Measurements from ENCODE around the gene OTOP1. TPM values are rescaled to one million over a fixed set of nuclear protein-coding genes. Genes with fewer than 3 reads are reported as not detected.
"Not testable (repeated sequence)": the region's sequence is repeated elsewhere in the genome, so short reads cannot be mapped to it uniquely, and the experiment has no call there.

OTOP1 gene
- total RNA-seq, 2 donors from 2014 or later, result not detected

DNA sequence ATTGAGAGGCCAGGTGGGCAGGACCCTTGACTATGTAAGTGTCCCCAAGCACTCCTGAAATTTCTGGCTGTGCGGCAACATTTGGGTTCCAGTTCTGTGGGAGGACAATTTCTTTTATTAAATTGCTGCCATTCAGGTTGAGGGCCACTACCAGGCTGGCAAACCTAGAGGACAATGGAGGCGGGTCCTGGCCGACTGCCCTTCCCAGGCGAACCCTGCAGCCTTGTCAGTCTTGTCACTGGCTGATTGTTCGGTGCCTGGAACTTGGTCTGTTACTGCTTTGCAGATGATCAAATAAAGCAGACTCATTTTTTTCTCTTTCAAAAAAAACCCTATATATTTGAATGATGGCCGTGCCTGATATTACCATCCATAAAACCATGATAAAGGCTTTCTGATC, 27.9 kb upstream of the OTOP1 start:
- H3K27me3 Mint-ChIP-seq, result peaks cover 5% of the 10 kb centered on the region
- no peak for DNase-seq
- H3K4me3 Mint-ChIP-seq, result no peak overlapping the region
- no peaks in the 10 kb centered on the region for H3K9me3 ChIP-seq (ENCODE audit: control insufficient read depth, low read length, poor library complexity, severe bottlenecking)
- no peak overlapping the region for H3K27ac Mint-ChIP-seq
- H3K4me1 Mint-ChIP-seq, result no peaks in the 10 kb centered on the region
- H3K36me3 Mint-ChIP-seq (ENCODE audit: low read depth), result no peaks in the 10 kb centered on the region
- no peak for ATAC-seq

DNA sequence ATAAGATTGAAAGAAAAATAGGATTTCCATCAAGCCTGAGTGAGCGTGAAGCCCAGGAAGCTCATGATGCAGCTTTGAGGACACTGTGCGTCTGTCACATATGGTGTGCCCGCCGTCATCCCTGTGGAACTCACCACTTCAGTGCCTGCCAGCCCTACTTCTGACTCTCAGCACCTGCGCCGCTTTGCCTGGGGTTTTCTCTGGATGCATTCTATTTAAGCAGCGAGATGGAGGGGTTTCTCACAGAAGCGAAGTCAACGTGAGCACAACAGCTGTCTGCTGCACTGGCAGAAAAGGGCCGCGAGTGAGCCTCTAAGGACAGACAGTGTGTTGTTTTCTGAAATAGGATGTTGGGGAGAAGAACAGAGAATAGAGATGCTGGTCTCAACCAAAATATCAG, 27.5 kb upstream of the OTOP1 start:
- Mint-ChIP-seq H3K27ac (no peak overlapping the region), H3K4me3 (no peak overlapping the region), H3K4me1 (peaks cover under 1% of the 10 kb centered on the region), H3K27me3 (peaks cover 5% of the 10 kb centered on the region), H3K36me3 (ENCODE audit: low read depth) (no peaks in the 10 kb centered on the region)
- H3K9me3 ChIP-seq (ENCODE audit: control insufficient read depth, low read length, poor library complexity, severe bottlenecking), result no peaks in the 10 kb centered on the region
- DNase-seq (no peak), ATAC-seq (no peak)

DNA sequence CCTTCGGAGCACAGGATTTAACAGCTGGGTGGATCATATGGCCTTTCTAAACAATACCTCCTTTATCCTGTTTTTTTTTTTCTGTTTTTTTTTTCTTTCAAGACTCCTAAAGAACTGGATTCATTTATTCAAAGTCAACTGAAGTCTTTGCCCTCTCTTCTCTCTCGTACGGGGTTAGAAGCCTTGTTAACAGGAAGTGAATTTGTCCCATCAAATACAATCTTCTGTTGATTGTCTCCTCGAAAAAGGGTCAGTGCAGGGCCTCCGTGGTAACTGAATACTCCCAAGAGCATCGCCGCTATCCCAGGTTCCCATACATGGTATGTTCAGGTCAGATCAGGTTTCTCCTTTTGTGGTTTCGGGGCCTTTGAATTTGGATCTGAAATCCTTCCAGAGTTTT, 23.1 kb upstream of the OTOP1 start:
- DNase-seq, result no peak
- no peak for ATAC-seq
- H3K9me3 ChIP-seq (ENCODE audit: control insufficient read depth, low read length, poor library complexity, severe bottlenecking), result no peaks in the 10 kb centered on the region
- peaks cover 6% of the 10 kb centered on the region for H3K36me3 Mint-ChIP-seq (ENCODE audit: low read depth)
- peak overlapping the region; percentile 50 for H3K4me3 Mint-ChIP-seq
- H3K27me3 Mint-ChIP-seq, result peaks cover 5% of the 10 kb centered on the region
- H3K27ac Mint-ChIP-seq, result no peak overlapping the region
- H3K4me1 Mint-ChIP-seq, result peaks cover 22% of the 10 kb centered on the region

GRCh38 chr4:4249342-4249741, 22.6 kb upstream of the OTOP1 start:
- H3K27me3 Mint-ChIP-seq; DNase-seq; H3K9me3 ChIP-seq (ENCODE audit: control insufficient read depth, low read length, poor library complexity, severe bottlenecking); H3K36me3 Mint-ChIP-seq (ENCODE audit: low read depth); ATAC-seq: not testable (repeated sequence)
- Mint-ChIP-seq H3K4me3 (peak overlapping the region; percentile 93), H3K27ac (peak overlapping the region; percentile 97), H3K4me1 (peaks cover 22% of the 10 kb centered on the region)

DNA sequence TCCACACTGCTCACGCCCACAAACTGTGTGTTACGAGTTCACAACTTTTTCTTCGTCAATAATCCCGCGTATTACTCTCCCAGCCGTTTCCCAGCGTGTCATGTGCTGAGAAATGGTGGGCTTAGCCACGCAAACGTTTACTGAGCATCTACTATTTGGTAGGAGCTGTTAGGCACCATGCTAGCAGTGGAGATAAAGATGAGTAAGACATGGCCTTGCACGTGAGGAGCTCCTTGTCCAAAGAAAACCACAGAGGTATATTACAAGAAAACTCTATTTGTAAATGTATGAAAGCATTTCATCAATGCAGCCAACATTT, 22.1 kb upstream of the OTOP1 start:
- no peak for ATAC-seq
- peaks cover 22% of the 10 kb centered on the region for H3K4me1 Mint-ChIP-seq
- H3K36me3 Mint-ChIP-seq (ENCODE audit: low read depth), result peaks cover 6% of the 10 kb centered on the region
- H3K27ac Mint-ChIP-seq, result peak overlapping the region; percentile 97
- DNase-seq, result no peak
- H3K4me3 Mint-ChIP-seq, result peak overlapping the region; percentile 93
- H3K27me3 Mint-ChIP-seq, result no peaks in the 10 kb centered on the region
- H3K9me3 ChIP-seq (ENCODE audit: control insufficient read depth, low read length, poor library complexity, severe bottlenecking), result no peaks in the 10 kb centered on the region

DNA sequence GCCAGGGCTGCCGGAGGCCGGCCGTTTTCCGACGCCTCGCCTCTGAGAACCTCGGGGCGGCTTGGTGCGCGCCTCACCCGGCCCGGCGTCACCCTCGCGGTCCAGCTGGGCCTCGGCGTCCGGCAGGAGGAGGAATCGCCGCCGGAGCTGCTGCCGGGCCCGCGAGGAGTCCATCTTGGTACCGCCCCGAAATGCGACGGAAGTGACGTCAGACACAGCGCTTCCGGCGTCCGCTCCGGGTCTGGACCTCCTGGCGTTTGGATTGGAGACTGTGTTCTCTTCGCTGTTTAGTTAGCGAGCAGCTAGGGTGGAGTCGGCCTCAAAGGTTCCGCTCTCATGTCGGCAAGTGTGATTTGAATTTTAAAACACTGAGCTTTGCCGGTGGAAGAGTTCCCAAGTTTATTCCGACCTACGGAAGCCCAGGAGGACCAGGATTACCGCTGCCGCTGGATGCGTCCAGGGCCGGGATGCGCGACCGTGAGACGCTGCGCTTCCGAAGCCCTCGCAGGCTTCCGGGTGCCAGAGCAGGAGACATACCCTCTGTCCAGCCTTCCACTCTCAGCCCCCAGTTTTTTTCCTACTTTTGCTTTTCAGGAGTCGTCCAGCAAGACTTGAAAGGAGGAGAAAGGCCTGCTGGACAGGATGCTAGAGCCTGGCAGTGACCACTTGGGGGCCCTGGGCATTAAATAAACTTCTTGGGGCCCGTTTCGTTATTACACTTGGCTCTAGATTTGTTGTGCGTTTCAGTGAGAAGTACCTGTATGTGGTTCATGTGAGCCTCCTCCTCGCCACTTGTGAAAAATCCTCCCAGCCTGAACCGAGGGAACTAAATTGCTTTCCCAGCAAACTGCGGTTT, 21.5 kb upstream of the OTOP1 start, which contains the start of gene TMEM128:
TSS of gene TMEM128 (minus strand) at position 195 of the 856 bp plus-strand sequence. CDS start at position 174, 21 bp downstream.
- peak within 1 kb of the TSS; percentile 93 for H3K4me3 Mint-ChIP-seq
- H3K9me3 ChIP-seq (ENCODE audit: control insufficient read depth, low read length, poor library complexity, severe bottlenecking), result no peaks in the 10 kb centered on the region
- H3K27ac Mint-ChIP-seq, result peak within 1 kb of the TSS; percentile 97
- peaks cover 10% of the 10 kb centered on the region for H3K36me3 Mint-ChIP-seq (ENCODE audit: low read depth)
- peak; percentile 97 for ATAC-seq
- DNase-seq, result peak; percentile 80 to 88 (median 82)
- no peaks in the 10 kb centered on the region for H3K27me3 Mint-ChIP-seq
- peaks cover 25% of the 10 kb centered on the region for H3K4me1 Mint-ChIP-seq

GRCh38 chr4:4247696-4248028, 20.9 kb upstream of the OTOP1 start:
- H3K27ac Mint-ChIP-seq, result peak overlapping the region; percentile 97
- no peak for DNase-seq
- ATAC-seq, result peak; percentile 52
- H3K4me3 Mint-ChIP-seq, result peak overlapping the region; percentile 93
- H3K4me1 Mint-ChIP-seq, result peaks cover 25% of the 10 kb centered on the region
- H3K9me3 ChIP-seq (ENCODE audit: control insufficient read depth, low read length, poor library complexity, severe bottlenecking), result no peaks in the 10 kb centered on the region
- peaks cover 10% of the 10 kb centered on the region for H3K36me3 Mint-ChIP-seq (ENCODE audit: low read depth)
- no peaks in the 10 kb centered on the region for H3K27me3 Mint-ChIP-seq

DNA sequence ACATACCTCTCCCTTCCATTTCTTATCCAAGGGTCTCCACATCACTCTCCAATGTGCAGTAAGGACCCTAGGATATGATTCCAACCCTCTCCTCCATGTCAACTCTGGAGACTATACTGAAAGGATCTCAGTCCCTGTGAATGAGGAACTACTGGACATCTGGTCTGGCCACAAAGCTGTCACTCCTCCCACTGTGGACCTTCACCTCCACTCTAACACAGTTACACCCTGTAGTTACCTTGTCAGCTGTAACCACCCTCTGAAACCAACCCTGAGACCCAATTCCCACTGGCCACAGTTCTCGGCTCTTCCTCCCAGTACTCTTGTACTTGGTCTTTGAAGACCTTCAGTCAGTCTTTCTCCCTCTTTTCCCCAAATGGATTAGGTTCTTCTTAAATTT, 18.4 kb upstream of the OTOP1 start:
- peaks cover 13% of the 10 kb centered on the region for H3K36me3 Mint-ChIP-seq (ENCODE audit: low read depth)
- no peaks in the 10 kb centered on the region for H3K9me3 ChIP-seq (ENCODE audit: control insufficient read depth, low read length, poor library complexity, severe bottlenecking)
- DNase-seq (no peak), ATAC-seq (no peak)
- peaks cover 30% of the 10 kb centered on the region for H3K4me1 Mint-ChIP-seq
- no peaks in the 10 kb centered on the region for H3K27me3 Mint-ChIP-seq
- no peak overlapping the region for H3K4me3 Mint-ChIP-seq
- H3K27ac Mint-ChIP-seq, result peak overlapping the region; percentile 32

DNA sequence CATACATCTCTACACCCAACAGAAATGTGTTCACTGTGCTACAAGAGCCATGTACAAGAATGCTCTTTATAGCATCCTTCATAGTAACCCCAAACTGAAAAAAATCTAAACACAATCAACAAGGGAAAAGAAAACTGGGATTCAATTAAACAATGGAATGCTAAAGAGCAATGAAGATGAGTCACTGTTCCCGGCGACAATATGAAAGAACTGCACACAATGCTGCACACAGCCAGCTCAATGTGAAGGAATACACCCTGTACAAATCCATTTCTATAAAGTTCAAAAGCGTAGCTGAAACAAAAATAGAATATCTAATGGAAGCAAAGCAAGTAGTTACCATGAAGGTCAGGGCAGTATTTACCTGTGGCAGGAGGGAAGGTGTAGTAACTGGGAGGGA, 12.8 kb upstream of the OTOP1 start:
- not testable (repeated sequence) for DNase-seq; ATAC-seq; H3K4me1 Mint-ChIP-seq; H3K27me3 Mint-ChIP-seq; H3K9me3 ChIP-seq (ENCODE audit: control insufficient read depth, low read length, poor library complexity, severe bottlenecking); H3K4me3 Mint-ChIP-seq
- H3K36me3 Mint-ChIP-seq (ENCODE audit: low read depth), result peaks cover 13% of the 10 kb centered on the region
- H3K27ac Mint-ChIP-seq, result peak overlapping the region; percentile 9

- ATAC-seq (no peak), DNase-seq (no peak)
- no peak overlapping the region for H3K27ac Mint-ChIP-seq
- H3K9me3 ChIP-seq (ENCODE audit: control insufficient read depth, low read length, poor library complexity, severe bottlenecking), result no peaks in the 10 kb centered on the region
- no peak overlapping the region for H3K4me3 Mint-ChIP-seq
- H3K4me1 Mint-ChIP-seq, result no peaks in the 10 kb centered on the region
- H3K27me3 Mint-ChIP-seq, result peaks cover under 1% of the 10 kb centered on the region
- peaks cover 6% of the 10 kb centered on the region for H3K36me3 Mint-ChIP-seq (ENCODE audit: low read depth)
These were observed 6.9 kb upstream of the OTOP1 start for GRCh38 chr4:4233610-4234009.

DNA sequence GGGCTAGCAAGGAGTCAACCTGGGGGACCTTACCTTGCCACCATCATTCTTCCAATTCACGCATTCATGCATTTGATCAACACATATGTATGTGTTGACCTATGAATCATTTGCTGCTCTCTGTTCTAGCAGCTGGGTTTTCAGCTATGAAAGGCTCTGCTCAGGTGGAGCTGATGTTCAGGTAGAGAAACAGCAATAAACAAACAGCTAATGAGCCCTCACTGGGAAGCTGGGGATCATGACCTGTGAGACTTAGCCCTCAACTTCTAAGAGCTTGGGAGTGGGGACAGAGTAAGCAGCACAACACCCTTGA, 1.6 kb upstream of the OTOP1 start:
- H3K27ac Mint-ChIP-seq, result no peak overlapping the region
- ATAC-seq, result no peak
- no peaks in the 10 kb centered on the region for H3K9me3 ChIP-seq (ENCODE audit: control insufficient read depth, low read length, poor library complexity, severe bottlenecking)
- no peak for DNase-seq
- peaks cover 44% of the 10 kb centered on the region for H3K27me3 Mint-ChIP-seq
- H3K4me3 Mint-ChIP-seq, result no peak overlapping the region
- H3K4me1 Mint-ChIP-seq, result no peaks in the 10 kb centered on the region
- H3K36me3 Mint-ChIP-seq (ENCODE audit: low read depth), result peaks cover 3% of the 10 kb centered on the region

DNA sequence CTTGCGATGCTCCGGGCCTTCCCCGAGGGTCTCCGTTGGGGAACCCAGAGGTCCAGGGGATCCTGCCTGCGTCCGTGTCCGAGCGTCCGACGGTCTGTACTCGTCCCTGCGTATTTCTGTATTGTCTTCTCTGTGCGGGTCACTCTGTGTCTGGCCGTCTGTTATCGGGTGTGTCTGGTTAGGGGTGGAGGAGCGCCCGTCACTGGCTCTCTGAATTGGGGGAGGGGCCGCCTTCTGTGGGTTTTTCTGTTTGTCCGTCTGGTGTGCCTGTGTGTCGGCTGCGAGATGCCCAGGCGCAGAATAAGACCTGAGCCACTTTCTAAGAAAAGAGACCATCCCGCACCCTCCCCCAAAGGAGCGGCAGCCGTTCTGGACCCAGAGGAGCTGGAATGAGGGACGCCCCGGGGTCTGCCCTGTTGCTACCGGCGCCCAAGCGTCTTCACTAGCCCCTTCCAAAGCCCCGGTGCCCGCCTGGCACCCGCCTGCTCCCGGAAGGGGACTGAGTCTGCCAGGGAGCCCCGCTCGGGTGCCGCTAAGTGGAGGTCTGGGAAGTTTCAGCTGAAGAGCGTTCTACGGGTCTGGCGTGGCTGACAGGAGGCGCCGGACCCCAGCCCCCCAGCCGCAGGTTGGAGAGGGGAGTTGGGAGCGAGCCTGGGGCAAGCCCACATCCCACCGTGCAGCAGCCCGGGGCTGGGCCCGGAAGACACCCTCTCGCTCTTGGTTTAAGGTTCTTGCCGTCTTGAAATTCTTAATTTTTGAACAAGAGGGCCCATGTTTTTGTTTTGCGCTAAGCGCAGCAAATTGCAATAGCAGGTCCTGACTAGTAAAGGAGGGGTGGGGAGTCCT, 1.0 kb upstream of the OTOP1 start:
- Mint-ChIP-seq H3K27ac (no peak overlapping the region), H3K4me3 (peak overlapping the region; percentile 63), H3K27me3 (peaks cover 50% of the 10 kb centered on the region), H3K4me1 (no peaks in the 10 kb centered on the region), H3K36me3 (ENCODE audit: low read depth) (peaks cover 5% of the 10 kb centered on the region)
- DNase-seq (no peak), ATAC-seq (no peak)
- H3K9me3 ChIP-seq (ENCODE audit: control insufficient read depth, low read length, poor library complexity, severe bottlenecking), result no peaks in the 10 kb centered on the region

- ATAC-seq, result no peak
- H3K36me3 Mint-ChIP-seq (ENCODE audit: low read depth), result peaks cover 5% of the 10 kb centered on the region
- no peaks in the 10 kb centered on the region for H3K9me3 ChIP-seq (ENCODE audit: control insufficient read depth, low read length, poor library complexity, severe bottlenecking)
- H3K4me3 Mint-ChIP-seq, result peak overlapping the region; percentile 59
- H3K27ac Mint-ChIP-seq, result no peak overlapping the region
- peaks cover 64% of the 10 kb centered on the region for H3K27me3 Mint-ChIP-seq
- no peak for DNase-seq
- H3K4me1 Mint-ChIP-seq, result no peaks in the 10 kb centered on the region
These were observed 669 bp downstream of the OTOP1 start for GRCh38 chr4:4225915-4226605.

Data from T-helper 17 cell (primary cell).